ENCODE data around the gene SLC12A8.

SLC12A8 gene

GRCh38 chr3:125042725-125043406 is 169.7 kb downstream of the SLC12A8 start:
- Histone ChIP-seq H3K4me3 (ENCODE audit: control insufficient read depth in 1 of 7, extremely low read depth in 1 of 7, insufficient read depth in 4 of 7, low read depth in 2 of 7, low read length in 6 of 7) (no peak overlapping the region), H3K27ac (ENCODE audit: insufficient read depth in 1 of 2, low read depth in 1 of 2, low read length in 2 of 2, poor library complexity in 1 of 2, severe bottlenecking in 2 of 2) (no peak overlapping the region), H3K4me1 (ENCODE audit: control extremely low read depth in 1 of 4, control insufficient read depth in 4 of 4, insufficient read depth in 4 of 4, low read length in 3 of 4) (no peaks in the 10 kb centered on the region), H3K36me3 (ENCODE audit: control insufficient read depth in 4 of 4, insufficient read depth in 4 of 4, low read length in 3 of 4) (peaks cover 0 to 2% (median 0%) of the 10 kb centered on the region in 4 experiments), H3K27me3 (replicated peaks in 2 of 5; ENCODE audit: control insufficient read depth in 4 of 5, insufficient read depth in 5 of 5, low read length in 4 of 5) (no peaks in the 10 kb centered on the region), H3K9me3 (ENCODE audit: control extremely low read depth in 1 of 5, control insufficient read depth in 4 of 5, insufficient read depth in 2 of 5, low read depth in 1 of 5, low read length in 4 of 5) (no peaks in the 10 kb centered on the region)
- ChIA-PET CTCF (no interaction called here), POLR2A (interaction anchor here (0.6 kb wide), 1 partner anchor 9 kb away, joined by 3 read pairs; no protein-coding TSS in a partner anchor)
- no peak for DNase-seq
- WGBS (ENCODE audit: insufficient coverage): 92% methylated on average over 15 of the region's 17 CpGs

- POLR2A ChIA-PET: no interaction called here
- WGBS (ENCODE audit: insufficient coverage): 96% methylated on average over 10 of the region's 11 CpGs
- DNase-seq: no peak
- no peak overlapping the region for H3K27ac ChIP-seq (ENCODE audit: insufficient read depth in 1 of 2, low read depth in 1 of 2, low read length in 2 of 2, poor library complexity in 1 of 2, severe bottlenecking in 2 of 2)
- H3K36me3 ChIP-seq (ENCODE audit: control insufficient read depth in 4 of 4, insufficient read depth in 4 of 4, low read length in 3 of 4): no peaks in the 10 kb centered on the region
- H3K4me1 ChIP-seq (ENCODE audit: control extremely low read depth in 1 of 4, control insufficient read depth in 4 of 4, insufficient read depth in 4 of 4, low read length in 3 of 4): no peaks in the 10 kb centered on the region
- CTCF ChIA-PET: interaction anchor here (0.6 to 1.2 kb wide), 2 partner anchors 11 to 411 kb away, joined by 3 read pairs; no protein-coding TSS in a partner anchor
- no peaks in the 10 kb centered on the region for H3K27me3 ChIP-seq (replicated peaks in 2 of 5; ENCODE audit: control insufficient read depth in 4 of 5, insufficient read depth in 5 of 5, low read length in 4 of 5)
- no peak overlapping the region for H3K4me3 ChIP-seq (ENCODE audit: control insufficient read depth in 1 of 7, extremely low read depth in 1 of 7, insufficient read depth in 4 of 7, low read depth in 2 of 7, low read length in 6 of 7)
- peaks cover 0 to 12% (median 9%) of the 10 kb centered on the region in 5 experiments for H3K9me3 ChIP-seq (ENCODE audit: control extremely low read depth in 1 of 5, control insufficient read depth in 4 of 5, insufficient read depth in 2 of 5, low read depth in 1 of 5, low read length in 4 of 5)
Observed at GRCh38 chr3:125039131-125040100, 173.1 kb downstream of the SLC12A8 start.

GRCh38 chr3:125037498-125038150 is 174.9 kb downstream of the SLC12A8 start:
- H3K27ac ChIP-seq (ENCODE audit: insufficient read depth in 1 of 2, low read depth in 1 of 2, low read length in 2 of 2, poor library complexity in 1 of 2, severe bottlenecking in 2 of 2): no peak overlapping the region
- POLR2A ChIA-PET: no interaction called here
- H3K4me1 ChIP-seq (ENCODE audit: control extremely low read depth in 1 of 4, control insufficient read depth in 4 of 4, insufficient read depth in 4 of 4, low read length in 3 of 4): peaks cover 0 to 2% (median 0%) of the 10 kb centered on the region in 4 experiments
- WGBS (ENCODE audit: insufficient coverage): 86% methylated on average over 1 of the region's 2 CpGs
- no peaks in the 10 kb centered on the region for H3K27me3 ChIP-seq (replicated peaks in 2 of 5; ENCODE audit: control insufficient read depth in 4 of 5, insufficient read depth in 5 of 5, low read length in 4 of 5)
- H3K4me3 ChIP-seq (ENCODE audit: control insufficient read depth in 1 of 7, extremely low read depth in 1 of 7, insufficient read depth in 4 of 7, low read depth in 2 of 7, low read length in 6 of 7): no peak overlapping the region
- H3K9me3 ChIP-seq (ENCODE audit: control extremely low read depth in 1 of 5, control insufficient read depth in 4 of 5, insufficient read depth in 2 of 5, low read depth in 1 of 5, low read length in 4 of 5): peaks cover 0 to 12% (median 10%) of the 10 kb centered on the region in 5 experiments
- no peak for DNase-seq
- CTCF ChIA-PET: interaction anchor here (1.2 to 1.5 kb wide), 3 partner anchors 11 to 43 kb away, joined by 3 to 5 read pairs (median 4); no protein-coding TSS in a partner anchor
- H3K36me3 ChIP-seq (ENCODE audit: control insufficient read depth in 4 of 4, insufficient read depth in 4 of 4, low read length in 3 of 4): no peaks in the 10 kb centered on the region

- no peak for DNase-seq
- H3K4me3 ChIP-seq (ENCODE audit: control insufficient read depth in 1 of 7, extremely low read depth in 1 of 7, insufficient read depth in 4 of 7, low read depth in 2 of 7, low read length in 6 of 7): no peak overlapping the region
- no peaks in the 10 kb centered on the region for H3K27me3 ChIP-seq (replicated peaks in 2 of 5; ENCODE audit: control insufficient read depth in 4 of 5, insufficient read depth in 5 of 5, low read length in 4 of 5)
- ChIA-PET POLR2A (no interaction called here), CTCF (no interaction called here)
- no peak overlapping the region for H3K27ac ChIP-seq (ENCODE audit: insufficient read depth in 1 of 2, low read depth in 1 of 2, low read length in 2 of 2, poor library complexity in 1 of 2, severe bottlenecking in 2 of 2)
- H3K4me1 ChIP-seq (ENCODE audit: control extremely low read depth in 1 of 4, control insufficient read depth in 4 of 4, insufficient read depth in 4 of 4, low read length in 3 of 4): peaks cover 0 to 8% (median 4%) of the 10 kb centered on the region in 4 experiments
- no peaks in the 10 kb centered on the region for H3K36me3 ChIP-seq (ENCODE audit: control insufficient read depth in 4 of 4, insufficient read depth in 4 of 4, low read length in 3 of 4)
- H3K9me3 ChIP-seq (ENCODE audit: control extremely low read depth in 1 of 5, control insufficient read depth in 4 of 5, insufficient read depth in 2 of 5, low read depth in 1 of 5, low read length in 4 of 5): peaks cover 0 to 12% (median 10%) of the 10 kb centered on the region in 5 experiments
- 100% methylated on average over 5 of the region's 5 CpGs for WGBS (ENCODE audit: insufficient coverage)
Observed at GRCh38 chr3:125035217-125035616, 177.3 kb downstream of the SLC12A8 start.

- Histone ChIP-seq H3K9me3 (ENCODE audit: control extremely low read depth in 1 of 5, control insufficient read depth in 4 of 5, insufficient read depth in 2 of 5, low read depth in 1 of 5, low read length in 4 of 5) (peaks cover 0 to 12% (median 10%) of the 10 kb centered on the region in 5 experiments), H3K36me3 (ENCODE audit: control insufficient read depth in 4 of 4, insufficient read depth in 4 of 4, low read length in 3 of 4) (peaks cover 0 to 7% (median 0%) of the 10 kb centered on the region in 4 experiments), H3K27me3 (replicated peaks in 2 of 5; ENCODE audit: control insufficient read depth in 4 of 5, insufficient read depth in 5 of 5, low read length in 4 of 5) (no peaks in the 10 kb centered on the region), H3K4me1 (ENCODE audit: control extremely low read depth in 1 of 4, control insufficient read depth in 4 of 4, insufficient read depth in 4 of 4, low read length in 3 of 4) (peaks cover 0 to 8% (median 4%) of the 10 kb centered on the region in 4 experiments), H3K4me3 (ENCODE audit: control insufficient read depth in 1 of 7, extremely low read depth in 1 of 7, insufficient read depth in 4 of 7, low read depth in 2 of 7, low read length in 6 of 7) (no peak overlapping the region), H3K27ac (ENCODE audit: insufficient read depth in 1 of 2, low read depth in 1 of 2, low read length in 2 of 2, poor library complexity in 1 of 2, severe bottlenecking in 2 of 2) (no peak overlapping the region)
- WGBS (ENCODE audit: insufficient coverage): over 99% methylated on average over 12 of the region's 14 CpGs
- ChIA-PET POLR2A (no interaction called here), CTCF (no interaction called here)
- no peak for DNase-seq
Observed at GRCh38 chr3:125033616-125034015, 178.9 kb downstream of the SLC12A8 start.

- CTCF ChIA-PET: no interaction called here
Observed at GRCh38 chr3:125033135-125033534, 179.4 kb downstream of the SLC12A8 start.

More at GRCh38 chr3:125033135-125033534, 179.4 kb downstream of the SLC12A8 start:
- Histone ChIP-seq H3K36me3 (ENCODE audit: control insufficient read depth in 4 of 4, insufficient read depth in 4 of 4, low read length in 3 of 4) (peaks cover 0 to 11% (median 0%) of the 10 kb centered on the region in 4 experiments), H3K4me1 (ENCODE audit: control extremely low read depth in 1 of 4, control insufficient read depth in 4 of 4, insufficient read depth in 4 of 4, low read length in 3 of 4) (peaks cover 0 to 8% (median 4%) of the 10 kb centered on the region in 4 experiments), H3K27me3 (replicated peaks in 2 of 5; ENCODE audit: control insufficient read depth in 4 of 5, insufficient read depth in 5 of 5, low read length in 4 of 5) (no peaks in the 10 kb centered on the region), H3K9me3 (ENCODE audit: control extremely low read depth in 1 of 5, control insufficient read depth in 4 of 5, insufficient read depth in 2 of 5, low read depth in 1 of 5, low read length in 4 of 5) (peaks cover 0 to 12% (median 10%) of the 10 kb centered on the region in 5 experiments), H3K4me3 (ENCODE audit: control insufficient read depth in 1 of 7, extremely low read depth in 1 of 7, insufficient read depth in 4 of 7, low read depth in 2 of 7, low read length in 6 of 7) (no peak overlapping the region), H3K27ac (ENCODE audit: insufficient read depth in 1 of 2, low read depth in 1 of 2, low read length in 2 of 2, poor library complexity in 1 of 2, severe bottlenecking in 2 of 2) (no peak overlapping the region)
- DNase-seq: no peak
- 100% methylated on average over 5 of the region's 5 CpGs for WGBS (ENCODE audit: insufficient coverage)
- POLR2A ChIA-PET: no interaction called here
